MM.1S (cell line): ENCODE data around the gene ZNF300.
"Not testable (repeated sequence)": the region's sequence is repeated elsewhere in the genome, so short reads cannot be mapped to it uniquely, and the experiment has no call there.

Experiments used
- EZH2 ChIP-seq: fragments of 300-600 bp; sonication (generic); optimal IDR thresholded peaks from 2 replicates; pipeline ENCODE3; 2017; ENCODE audit warnings: low read depth, mild to moderate bottlenecking, antibody characterized with exemption, low read length, mixed read lengths
- EZH2phosphoT487 ChIP-seq: fragments of 300-600 bp; sonication (generic); IDR thresholded peaks from 2 replicates; pipeline ENCODE4 v1.6.1; 2018; ENCODE audit warnings: antibody characterized with exemption, low read length
- TF ChIP-seq, protein P1 (sequence below): fragments of 300-600 bp; sonication (generic); IDR thresholded peaks from 2 replicates; pipeline ENCODE4 v1.5.1; 2016; ENCODE audit warnings: antibody characterized with exemption, low read length, mixed read lengths

DNA sequence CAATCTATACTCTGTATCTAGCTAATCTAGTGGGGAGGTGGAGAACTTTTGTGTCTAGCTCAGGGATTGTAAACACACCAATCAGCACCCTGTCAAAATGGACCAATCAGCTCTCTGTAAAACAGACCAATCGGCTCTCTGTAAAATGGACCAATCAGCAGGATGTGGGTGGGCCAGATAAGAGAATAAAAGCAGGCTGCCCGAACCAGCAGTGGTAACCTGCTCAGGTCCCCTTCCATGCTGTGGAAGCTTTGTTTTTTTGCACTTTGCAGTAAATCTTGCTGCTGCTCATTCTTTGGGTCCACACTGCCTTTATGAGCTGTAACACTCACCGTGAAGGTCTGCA is 58.5 kb downstream of the ZNF300 start, which contains the start of gene IRGM:
- TF ChIP-seq, protein P1, sequence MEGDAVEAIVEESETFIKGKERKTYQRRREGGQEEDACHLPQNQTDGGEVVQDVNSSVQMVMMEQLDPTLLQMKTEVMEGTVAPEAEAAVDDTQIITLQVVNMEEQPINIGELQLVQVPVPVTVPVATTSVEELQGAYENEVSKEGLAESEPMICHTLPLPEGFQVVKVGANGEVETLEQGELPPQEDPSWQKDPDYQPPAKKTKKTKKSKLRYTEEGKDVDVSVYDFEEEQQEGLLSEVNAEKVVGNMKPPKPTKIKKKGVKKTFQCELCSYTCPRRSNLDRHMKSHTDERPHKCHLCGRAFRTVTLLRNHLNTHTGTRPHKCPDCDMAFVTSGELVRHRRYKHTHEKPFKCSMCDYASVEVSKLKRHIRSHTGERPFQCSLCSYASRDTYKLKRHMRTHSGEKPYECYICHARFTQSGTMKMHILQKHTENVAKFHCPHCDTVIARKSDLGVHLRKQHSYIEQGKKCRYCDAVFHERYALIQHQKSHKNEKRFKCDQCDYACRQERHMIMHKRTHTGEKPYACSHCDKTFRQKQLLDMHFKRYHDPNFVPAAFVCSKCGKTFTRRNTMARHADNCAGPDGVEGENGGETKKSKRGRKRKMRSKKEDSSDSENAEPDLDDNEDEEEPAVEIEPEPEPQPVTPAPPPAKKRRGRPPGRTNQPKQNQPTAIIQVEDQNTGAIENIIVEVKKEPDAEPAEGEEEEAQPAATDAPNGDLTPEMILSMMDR, result not testable (repeated sequence)
- TF ChIP-seq EZH2, EZH2phosphoT487: not testable (repeated sequence)
